ENCODE results near the gene GPR135.

GPR135 gene, protein sequence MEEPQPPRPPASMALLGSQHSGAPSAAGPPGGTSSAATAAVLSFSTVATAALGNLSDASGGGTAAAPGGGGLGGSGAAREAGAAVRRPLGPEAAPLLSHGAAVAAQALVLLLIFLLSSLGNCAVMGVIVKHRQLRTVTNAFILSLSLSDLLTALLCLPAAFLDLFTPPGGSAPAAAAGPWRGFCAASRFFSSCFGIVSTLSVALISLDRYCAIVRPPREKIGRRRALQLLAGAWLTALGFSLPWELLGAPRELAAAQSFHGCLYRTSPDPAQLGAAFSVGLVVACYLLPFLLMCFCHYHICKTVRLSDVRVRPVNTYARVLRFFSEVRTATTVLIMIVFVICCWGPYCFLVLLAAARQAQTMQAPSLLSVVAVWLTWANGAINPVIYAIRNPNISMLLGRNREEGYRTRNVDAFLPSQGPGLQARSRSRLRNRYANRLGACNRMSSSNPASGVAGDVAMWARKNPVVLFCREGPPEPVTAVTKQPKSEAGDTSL

DNA sequence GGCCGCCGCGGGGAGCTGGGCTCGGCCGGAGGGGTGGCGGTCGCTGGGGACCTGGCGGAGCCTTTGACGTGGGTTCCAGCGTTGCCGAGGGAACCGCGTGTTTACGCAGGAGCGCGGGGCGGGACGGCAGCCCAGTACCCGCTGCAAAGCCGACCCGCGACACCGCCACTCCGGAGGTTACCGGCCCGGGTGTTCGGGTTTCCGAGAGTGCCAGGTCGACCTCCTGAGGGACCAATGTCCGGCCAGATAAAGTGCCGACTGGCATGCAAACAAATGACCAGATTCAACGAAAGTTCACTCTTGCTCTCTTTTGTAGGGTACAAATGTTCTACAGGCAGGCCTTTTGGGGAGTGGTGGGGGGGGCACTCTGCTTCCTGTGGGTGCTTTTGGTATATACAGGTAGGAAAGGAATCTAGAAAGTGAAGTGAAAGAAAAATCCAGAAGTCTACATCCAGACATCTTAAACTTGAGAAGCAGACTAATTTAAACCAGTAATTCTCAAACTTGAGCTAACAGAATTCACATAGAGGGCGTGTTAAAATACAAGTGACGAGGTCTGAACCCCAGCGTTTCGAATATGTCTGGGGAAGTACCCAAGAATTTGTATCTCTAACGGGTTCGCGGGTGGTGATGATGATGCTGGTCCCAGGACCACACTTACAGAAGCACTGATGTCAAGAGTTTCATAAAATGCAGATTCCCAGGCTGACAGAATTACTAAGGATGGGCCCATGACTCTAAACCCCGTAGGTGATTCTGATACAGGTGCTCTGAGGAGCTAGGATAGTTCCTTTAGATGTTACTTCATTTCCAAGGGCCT lies at the start of gene GPR135:
Gene GPR135, minus strand, starts transcription at position 65 of the 820 bp plus-strand sequence. CDS start 154 bp downstream, outside the sequence.
- DNase-seq (ENCODE audit: low read depth, low spot score) = no peak

DNA sequence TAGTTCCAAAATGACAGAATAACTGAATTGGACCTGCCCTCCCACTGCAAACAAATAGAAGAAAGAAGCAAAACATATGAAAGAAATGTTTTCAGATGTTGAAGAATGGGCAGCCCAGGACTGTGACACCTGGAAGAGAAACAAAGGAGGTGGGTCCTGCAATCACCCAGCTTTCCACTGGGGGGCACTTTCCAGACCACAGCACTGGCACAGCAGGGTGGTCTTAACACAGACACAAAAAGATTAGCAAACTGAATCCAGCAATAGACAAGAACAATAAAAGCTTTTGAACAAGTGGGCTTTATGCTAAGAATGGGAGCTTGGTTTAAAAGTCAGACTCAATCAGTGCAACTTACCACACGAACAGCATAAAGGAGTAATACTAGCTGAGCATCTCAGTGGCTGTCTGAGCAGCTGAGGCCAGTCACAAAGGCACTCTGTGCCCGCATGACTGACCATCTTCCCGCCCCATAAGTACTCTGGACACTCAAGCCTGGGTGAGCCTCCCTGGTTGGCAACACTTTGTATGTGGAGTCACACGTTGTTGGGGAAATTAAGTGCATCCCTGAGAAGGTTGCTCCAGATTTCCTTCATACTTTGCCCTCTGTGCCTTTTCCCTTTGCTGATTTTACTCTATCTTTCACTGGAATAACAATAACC lies 46.9 kb upstream of the GPR135 start:
- peak; percentile 7 for DNase-seq (ENCODE audit: low read depth, low spot score)

DNA sequence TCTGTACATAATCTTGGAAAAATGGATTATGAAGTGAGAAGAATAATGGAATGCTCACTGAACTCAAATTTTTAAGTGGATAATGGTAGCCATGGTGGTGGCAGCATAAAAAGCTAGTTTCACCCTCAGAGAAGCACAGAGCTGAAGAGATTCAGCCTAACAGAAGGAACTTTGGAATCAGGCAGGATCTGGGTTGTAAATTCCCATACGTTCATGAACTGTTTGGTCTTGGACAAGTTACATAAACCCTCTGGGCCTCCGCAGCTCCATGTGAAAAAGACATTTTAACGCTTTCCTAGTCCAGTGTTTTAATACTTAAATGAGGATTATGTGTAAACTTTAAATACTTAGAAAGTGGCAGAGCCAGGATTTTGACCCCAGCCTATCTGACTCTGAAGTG lies 45.8 kb upstream of the GPR135 start:
- DNase-seq (ENCODE audit: low read depth, low spot score) = no peak

DNA sequence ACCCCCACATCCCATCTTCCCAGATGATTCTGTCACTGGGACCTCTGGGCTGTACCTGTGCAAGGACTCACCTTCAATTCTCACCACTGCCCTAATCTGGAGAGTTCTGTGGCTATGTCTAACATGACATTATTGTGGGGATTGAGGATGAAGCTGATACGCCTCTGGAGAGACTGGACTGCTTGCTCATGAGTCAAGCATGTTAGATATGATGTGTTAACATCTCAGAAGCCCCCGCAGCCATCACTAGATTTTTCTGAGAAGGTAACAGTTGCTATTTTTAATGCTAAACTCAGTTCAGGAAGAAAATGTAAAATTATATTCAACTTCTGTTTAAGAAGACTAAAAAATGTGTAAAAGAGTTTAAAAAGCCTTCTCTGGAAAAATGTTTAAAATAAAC lies 44.8 kb upstream of the GPR135 start:
- no peak for DNase-seq (ENCODE audit: low read depth, low spot score)

DNA sequence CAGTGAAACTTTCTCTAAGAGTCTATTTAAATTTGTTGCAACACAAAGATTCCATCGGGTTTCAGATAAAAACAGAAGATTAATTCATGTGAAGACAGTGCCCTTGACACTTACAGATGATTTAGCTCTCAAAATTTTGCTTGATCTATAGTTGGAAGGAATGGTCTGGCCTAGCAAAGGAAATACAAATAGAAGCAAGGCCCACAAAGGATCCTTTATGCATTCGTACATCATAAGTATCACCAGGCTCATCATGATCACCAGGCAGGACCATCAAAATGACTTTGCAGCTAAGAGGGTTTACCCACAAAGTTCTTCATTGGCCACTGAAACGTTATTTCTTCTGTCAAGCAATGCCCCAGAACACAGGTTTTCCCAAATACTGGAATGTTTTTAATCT lies 43.9 kb upstream of the GPR135 start:
- no peak for DNase-seq (ENCODE audit: low read depth, low spot score)

DNA sequence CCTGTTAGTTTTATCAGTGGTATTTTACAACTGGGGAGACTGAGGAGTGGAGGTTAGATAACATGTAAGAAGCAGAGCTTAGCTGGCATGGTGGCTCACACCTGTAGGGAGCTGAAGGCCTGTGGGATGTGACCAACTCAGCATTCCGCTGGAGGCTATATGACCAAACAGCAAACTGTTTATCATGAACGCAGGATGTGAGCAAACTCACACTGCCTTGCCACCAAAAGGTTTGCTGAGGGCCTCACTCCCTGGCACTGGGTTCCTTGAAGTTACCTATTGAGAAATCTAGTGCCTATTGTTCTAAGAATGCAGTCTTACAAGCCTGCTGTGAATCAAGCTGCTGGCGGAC lies 42.5 kb upstream of the GPR135 start:
- DNase-seq (ENCODE audit: low read depth, low spot score) = no peak

DNA sequence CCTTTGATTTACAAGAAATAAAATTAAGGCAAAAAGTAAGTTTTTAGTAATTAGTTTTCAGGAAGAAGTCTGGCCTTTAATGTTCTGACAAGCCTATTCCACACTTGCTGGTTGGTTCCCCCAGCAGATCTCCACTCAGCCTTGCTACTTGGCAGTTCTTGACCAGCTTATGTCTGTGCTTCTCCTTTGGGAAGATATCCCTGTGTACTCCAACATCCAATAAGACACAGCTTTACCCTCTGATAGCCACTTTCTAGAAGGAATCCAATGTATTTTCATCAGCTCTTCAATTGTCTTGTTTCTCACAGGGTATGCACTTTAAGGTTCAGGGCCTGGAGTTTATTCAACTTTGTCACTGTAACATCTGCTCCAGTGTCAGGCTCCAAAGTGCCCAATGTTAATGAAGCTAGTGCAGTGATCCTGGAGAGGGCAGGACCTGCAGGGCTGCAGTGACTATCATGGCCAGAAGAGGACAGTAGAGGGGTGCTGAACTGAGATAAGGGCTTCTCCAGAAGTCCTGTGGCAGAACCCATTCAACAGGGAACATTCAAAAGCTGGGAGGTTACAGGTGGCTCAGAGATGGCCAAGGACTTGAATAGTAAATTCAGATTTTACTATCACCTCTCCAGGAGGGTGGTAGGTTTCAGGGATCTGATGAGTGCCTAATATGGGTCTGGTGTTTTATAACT lies 42.0 kb upstream of the GPR135 start:
- DNase-seq (ENCODE audit: low read depth, low spot score) = peak; percentile 52

DNA sequence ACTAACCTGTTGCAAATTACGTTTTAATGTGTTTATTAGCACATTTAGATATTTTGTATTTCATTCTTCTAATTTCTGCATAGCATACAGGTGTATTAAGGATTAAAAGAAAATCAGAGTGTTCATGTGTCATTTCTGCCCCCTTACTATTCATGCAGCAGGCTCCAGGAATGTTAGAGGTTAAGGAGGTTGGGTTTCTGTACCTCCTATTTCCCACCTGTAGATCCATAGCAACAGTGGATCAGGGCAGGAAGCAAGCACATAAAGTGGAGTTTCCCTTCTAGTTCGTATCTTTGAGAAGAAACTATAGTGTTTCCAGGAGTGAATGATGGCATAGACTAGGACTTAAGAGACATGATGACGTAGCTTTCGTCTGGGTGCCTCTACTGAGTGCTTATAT lies 38.1 kb upstream of the GPR135 start:
- no peak for DNase-seq (ENCODE audit: low read depth, low spot score)

DNA sequence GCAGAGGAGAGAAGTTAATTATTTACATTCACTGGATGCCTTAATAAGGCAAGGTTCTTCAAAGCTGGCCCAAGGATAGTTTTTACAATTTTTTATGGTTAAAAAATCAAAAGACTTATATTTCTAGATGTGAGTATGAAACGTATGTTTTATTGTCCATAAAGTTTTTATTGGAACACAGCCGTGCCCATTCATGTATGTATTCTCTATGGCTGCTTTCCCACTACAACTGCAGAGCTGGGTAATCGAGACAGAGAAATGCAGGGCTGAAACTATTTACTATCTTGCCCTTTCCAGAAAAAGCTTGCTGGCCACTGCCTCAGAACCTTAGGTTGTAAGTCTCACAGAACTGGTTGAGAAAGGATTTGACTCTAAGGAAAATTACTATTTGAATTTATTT lies 35.6 kb upstream of the GPR135 start:
- DNase-seq (ENCODE audit: low read depth, low spot score) = no peak

DNA sequence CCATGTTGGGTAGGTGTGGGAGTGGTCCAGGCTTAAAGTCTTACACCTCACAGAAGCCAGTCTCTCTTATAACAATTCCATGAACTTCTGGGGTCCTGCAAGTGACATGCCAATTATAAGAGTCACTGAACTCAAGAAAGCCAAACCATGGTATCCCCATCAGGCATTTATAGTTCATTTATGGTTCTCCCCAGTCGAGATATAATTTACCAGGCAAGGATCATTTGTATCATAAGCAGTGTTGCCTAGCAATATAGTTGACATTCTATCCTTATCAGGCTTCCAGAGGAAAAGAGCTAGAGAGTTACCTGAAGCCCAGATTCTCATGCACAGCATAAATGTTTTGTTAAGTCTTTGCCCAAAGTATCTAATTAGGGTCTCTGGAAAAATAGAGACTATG lies 27.2 kb upstream of the GPR135 start:
- no peak for DNase-seq (ENCODE audit: low read depth, low spot score)

DNA sequence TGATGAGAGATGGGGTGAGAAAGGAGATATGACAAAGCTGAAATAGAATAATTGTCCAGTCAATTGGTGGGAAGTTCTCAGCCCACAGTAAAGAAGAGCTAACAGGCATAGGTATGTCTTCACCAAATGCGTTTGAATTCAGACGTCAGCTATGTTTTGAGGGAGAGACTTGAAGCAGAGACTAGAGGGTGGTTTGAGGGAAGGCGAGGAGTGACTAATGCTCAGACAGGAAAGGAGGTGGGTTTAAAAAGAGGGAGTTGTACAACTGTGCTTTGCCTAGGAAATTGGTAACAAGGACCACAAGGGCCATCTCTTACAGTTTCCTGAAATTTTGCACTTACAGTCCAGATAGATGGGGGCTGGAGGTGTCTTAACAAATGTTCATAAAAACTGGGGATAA lies 25.6 kb upstream of the GPR135 start:
- DNase-seq (ENCODE audit: low read depth, low spot score) = no peak

DNA sequence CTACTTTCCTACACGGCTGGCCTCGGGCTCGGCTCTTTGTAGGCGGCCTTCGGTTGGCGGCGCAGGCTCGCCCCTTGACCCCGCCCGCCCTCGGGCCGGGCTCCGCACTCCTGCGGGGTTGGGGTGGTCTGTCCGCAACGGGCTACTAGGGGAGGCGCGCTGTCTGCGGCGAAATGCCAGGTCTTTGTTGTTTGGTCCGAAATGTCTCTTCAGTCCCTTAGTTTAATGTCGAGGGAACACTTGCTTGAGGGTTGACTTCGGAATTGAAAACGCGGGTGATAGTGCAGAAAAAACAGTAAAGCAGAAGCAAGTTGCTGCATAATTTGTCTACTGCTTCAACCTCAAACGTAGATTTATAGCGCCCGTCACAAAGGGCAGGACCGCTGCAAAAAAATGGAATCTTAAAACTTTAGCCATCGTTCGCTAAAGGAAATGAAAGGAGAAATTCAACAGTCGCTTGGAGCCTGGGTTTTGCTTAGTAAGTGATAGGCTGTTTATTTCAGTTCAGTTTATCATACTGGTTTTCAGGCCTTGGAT lies 19.5 kb upstream of the GPR135 start:
- DNase-seq (ENCODE audit: low read depth, low spot score) = no peak

DNA sequence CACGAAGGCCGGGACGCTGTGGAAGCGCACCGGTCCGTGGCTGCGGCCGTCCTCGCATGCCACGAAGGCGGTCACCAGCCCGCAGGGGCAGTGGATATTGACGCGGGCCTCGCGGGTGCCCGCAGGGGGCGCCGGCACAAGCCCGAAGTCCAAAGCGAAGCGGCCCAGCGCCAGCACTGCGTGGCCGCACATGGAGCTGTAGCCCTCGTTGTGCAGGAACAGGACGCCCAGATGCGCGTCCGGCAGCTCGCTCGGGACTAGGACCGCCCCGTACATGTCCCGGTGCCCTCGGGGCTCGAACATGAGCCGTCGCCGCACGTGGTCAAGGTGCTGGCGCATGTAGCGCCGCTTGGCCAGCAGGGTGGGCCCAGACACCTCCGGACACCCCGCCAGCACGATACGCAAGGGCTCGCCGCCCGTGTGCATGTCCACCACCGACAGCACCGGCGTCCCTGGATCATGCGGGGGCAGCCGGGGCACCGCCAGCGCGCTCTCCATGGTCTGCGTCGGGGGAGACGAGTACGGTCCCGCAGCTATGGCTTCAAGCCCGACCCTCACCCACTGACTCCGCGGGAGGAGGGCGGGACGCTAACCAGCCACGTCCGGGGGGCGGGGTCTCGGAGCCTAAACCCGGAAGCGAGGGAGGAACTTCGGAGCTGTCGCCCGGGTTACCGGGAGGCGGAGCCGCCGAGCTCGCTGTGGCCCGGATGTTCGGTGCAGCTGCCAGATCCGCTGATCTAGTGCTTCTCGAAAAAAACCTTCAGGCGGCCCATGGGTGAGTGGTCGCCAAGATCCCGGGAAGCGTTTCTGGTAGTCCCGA lies 18.8 kb upstream of the GPR135 start, which contains the start of the genes JKAMP and L3HYPDH:
Gene JKAMP, plus strand, starts transcription at position 699 of the 820 bp plus-strand sequence. Its CDS starts 73 bp downstream, at position 772.
Gene L3HYPDH, minus strand, starts transcription at position 590 of the 820 bp plus-strand sequence. Its CDS starts 92 bp downstream, at position 498.
- peak; percentile 75 for DNase-seq (ENCODE audit: low read depth, low spot score)

DNA sequence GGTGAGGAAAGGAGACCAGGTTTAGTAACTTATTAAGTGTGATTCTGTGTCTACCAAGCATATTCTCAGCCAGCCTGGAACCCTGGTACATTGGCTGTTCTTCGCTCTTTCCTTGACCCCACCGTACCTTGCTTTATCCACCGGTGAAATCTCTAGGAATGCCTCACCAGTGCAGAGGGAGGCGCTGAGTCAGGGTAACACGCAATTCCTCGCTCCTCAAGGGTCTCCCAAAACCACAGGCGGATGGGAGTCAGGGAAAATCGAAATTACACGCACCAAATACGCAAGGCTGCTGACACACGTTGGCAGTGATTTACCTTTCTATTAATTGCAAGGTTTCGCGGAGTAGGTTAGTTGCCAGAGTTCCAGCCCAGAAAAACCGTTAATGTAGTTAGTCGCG lies 18.2 kb upstream of the GPR135 start:
- no peak for DNase-seq (ENCODE audit: low read depth, low spot score)

DNA sequence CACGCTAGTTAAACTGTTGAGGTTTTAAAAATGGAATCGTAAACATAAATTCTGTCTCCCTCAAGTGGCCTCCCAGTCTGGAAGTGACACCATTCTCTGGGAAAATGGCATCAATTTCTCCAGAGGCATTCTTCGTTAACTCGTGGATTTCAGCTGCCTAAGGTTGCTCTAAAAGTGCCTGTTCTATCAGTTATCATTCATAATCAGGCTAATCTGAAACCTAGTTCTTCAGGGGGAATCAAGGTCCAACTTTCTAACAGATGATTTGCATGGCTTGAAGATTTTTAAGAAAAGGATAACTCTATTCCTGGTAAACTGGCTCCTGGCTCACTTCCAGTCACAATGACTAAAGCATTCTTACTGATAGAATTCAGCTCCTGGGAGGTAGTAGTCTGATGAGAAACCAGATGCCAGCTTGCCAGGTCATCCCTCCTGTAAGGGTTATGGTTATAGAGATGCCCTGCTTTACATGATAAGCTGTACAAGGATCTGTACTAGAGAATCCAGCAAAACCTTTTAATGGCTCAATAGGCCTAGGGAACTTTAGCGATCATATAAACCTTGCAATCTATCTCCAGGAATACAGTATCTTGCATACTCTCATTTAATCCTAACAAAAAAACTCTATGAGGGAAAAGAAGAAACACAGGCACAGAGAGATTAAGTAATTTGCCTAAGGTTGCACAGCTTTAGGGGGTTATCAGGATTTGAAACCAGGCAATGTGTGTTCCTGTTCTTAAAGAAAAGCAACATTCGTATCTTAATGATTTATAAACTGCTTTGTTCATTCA lies 17.6 kb upstream of the GPR135 start:
- no peak for DNase-seq (ENCODE audit: low read depth, low spot score)

DNA sequence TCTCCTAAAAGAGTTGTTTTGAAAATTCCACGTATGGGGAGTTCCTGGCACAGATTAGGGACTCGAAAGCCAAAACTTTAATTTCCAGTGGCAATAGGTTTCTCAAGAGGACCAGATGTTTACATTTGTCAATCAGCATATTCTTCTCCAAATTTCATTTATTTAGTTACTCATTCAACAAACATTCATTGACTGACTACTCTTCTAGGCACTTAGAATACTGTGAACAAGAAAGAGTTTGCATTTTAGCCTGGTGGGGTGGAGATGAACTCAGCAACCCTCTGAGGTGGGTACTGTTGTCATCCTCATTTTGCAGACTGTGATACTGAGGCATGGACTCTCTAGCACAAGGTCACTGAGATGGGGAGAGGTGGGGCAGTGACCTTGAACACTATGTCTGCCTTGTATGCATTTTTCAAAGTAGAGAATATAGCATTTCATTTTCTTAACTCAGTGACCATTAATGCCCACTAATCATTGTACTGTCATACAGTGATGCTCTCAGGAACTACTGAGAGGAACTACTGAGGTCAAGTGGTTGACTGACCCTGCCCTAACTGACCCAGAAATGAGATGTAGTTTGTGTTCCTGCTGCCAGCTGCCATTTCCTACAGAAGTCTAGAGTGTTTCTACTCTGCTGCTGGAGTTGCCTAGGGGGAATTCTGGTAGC lies 16.8 kb upstream of the GPR135 start:
- DNase-seq (ENCODE audit: low read depth, low spot score) = no peak

DNA sequence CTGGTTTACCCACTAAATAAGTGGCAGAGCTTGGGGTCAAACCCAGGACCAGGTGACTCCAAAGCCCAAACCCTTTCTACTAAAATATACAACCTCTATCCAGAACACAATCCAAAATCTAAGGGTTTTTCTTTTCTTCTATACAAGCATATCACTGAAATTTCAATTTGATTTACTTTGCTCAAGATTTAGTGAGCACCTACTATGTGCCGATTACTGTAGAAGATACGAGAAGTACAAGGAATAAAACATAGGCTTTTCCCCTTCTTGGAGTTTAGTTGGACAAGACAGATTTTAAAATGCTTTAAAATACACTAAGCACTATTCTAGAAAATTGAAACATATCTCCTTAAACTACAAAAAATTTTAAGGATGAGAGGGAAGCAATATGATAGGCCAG lies 16.2 kb upstream of the GPR135 start:
- no peak for DNase-seq (ENCODE audit: low read depth, low spot score)

DNA sequence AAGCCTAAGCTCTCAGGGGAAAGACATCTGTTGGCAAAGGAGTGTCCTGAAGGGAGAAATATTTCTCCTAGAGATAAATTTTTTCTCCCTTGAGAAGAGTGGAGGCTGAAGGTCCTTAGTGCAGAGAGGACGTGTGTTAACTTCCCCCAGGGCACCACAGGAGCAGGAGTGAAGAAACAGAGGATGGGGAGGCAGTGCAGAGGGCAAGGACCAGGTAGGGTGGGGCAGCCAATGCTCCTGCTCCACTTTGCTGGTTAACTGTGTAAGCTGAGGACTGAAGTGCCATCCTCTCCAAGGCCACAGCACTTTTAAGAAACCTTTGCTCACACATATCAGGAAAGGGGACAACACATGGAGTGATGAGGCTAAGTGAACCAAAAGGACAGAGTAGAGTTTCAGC lies 15.0 kb upstream of the GPR135 start:
- DNase-seq (ENCODE audit: low read depth, low spot score) = no peak

DNA sequence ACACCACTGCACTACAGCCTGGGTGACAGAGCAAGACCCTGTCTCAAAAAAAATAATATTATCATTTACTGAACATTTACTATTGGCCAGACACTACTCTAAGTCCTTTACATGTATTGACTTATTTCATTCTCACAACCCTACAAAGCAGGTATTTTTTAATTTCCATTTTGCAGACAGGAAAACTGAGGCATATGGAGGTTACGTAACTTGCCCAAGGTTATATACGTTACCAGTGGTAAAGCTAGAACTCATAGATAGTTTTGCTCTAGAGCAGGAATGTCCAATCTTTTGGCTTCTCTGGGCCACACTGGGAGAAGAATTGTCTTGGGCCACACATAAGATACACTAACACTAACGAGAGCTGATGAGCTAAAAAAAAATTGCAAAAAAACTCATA lies 13.4 kb upstream of the GPR135 start:
- no peak for DNase-seq (ENCODE audit: low read depth, low spot score)

Measured in iPS DF 19.7 (cell line).